Hippocampal formation (tissue), 2 donors: ENCODE results near the gene METTL24.
"Not testable (repeated sequence)": the region's sequence is repeated elsewhere in the genome, so short reads cannot be mapped to it uniquely, and the experiment has no call there.

Source experiments
- DNase-seq, 2 donors: peaks; one replicate each; lab custom pipeline; 2025; lab: John Stamatoyannopoulos, UW

The METTL24 gene

DNA sequence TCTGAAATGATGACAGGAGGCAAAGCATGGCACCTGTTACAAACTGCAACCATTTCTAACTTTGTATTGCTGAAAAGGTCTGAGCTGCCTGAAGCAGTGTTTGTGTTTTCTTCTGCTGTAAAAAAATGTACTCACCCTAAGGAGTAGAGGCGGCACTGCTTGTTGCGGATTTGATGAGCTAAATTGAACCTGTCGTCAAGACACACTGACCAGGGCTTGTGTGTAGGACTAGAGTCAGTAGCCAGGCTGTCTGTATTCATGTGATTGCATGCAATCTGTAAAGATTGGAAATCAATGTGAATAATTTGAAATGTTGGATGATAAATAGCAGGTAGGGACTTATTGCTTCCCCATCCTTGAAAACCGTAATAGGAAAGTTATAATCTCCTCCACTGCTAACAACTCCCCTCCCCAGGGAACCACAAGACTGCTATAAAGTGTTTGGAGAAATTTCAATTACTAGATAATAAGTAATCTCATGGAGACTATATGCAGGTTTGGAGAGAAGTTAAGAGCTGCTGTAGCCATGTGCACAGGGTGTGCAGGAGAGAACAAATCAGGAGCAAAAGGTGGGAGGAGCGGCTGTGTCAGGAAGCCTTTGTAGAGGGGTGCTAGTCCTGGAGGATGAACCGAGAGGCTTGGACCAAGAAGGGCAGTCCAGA, 42.8 kb downstream of the METTL24 start:
- DNase-seq, result no peak

- no peak for DNase-seq
Measured at GRCh38 chr6:110310861-110311446, 47.2 kb downstream of the METTL24 start.

DNA sequence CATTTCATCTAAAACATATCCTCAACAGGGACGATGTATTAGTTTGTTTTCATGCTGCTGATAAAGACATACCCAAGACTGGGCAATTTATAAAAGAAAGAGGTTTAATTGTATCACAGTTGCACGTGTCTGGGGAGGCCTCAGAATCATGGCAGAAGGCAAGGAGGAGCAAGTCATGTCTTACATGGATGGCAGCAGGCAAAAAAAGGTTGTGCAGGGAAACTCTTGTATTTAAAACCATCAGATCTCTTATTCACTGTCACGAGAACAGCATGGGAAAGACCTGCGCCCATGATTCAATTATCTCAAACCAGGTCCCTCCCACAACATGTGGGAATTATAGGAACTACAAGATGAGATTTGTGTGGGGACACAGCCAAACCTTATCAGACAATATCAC, 48.7 kb downstream of the METTL24 start:
- DNase-seq, result not testable (repeated sequence)

DNA sequence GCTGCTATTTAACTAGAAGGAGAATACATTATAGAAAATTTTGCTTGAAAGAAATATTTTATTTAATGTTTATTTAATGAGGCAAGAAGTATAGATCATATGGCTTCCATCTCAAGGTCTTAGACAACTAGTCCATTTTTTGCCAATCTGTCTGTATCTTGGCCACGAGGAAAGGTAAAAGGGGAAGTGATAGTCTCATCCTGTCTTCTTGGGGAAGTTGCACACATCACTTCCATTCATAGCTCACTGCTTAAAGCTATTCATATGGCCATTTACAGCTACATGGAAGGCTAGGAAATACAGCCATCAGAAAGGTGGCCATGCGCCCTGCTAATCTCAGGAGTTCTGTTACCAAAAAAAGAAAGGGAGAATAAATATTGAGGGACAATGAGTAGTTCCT, 50.8 kb downstream of the METTL24 start:
- no peak for DNase-seq

DNA sequence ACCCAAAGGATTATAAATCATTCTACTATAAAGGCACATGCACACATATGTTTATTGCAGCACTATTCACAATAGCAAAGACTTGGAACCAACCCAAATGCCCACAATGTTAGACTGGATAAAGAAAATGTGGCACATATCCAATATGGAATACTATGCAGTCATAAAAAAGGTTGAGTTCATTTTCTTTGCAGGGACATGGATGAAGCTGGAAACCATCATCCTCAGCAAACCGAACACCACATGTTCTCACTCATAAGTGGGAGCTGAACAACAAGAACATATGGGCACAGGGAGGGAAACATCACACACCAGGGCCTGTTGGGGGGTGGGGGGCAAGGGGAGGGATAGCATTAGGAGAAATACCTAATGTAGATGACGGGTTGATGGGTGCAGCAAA, 52.3 kb downstream of the METTL24 start:
- not testable (repeated sequence) for DNase-seq

GRCh38 chr6:110303692-110304091, 54.5 kb downstream of the METTL24 start:
- DNase-seq, result not testable (repeated sequence)

- DNase-seq, result no peak
Measured at GRCh38 chr6:110298916-110299315, 59.2 kb downstream of the METTL24 start.

DNA sequence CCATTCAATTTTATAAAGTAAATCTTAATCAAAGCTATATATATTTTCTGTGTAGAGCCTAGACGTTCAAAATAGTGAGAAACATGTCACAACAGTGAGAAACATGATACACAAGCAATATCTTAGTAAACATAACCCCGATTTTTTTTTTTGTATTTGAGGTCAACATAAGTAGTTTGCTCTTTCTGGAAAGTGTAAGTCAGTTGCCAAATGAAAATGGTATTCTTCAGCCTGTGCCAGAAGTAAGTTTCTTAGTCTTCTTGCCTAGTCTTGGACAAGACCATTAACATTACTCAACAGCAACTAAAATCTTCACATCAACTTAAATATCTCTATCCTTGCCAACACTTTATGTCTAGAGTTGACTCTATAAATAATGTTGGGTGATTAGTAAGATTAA, 59.7 kb downstream of the METTL24 start:
- DNase-seq, result no peak

GRCh38 chr6:110296241-110297025, 61.7 kb downstream of the METTL24 start:
- DNase-seq, result no peak

DNA sequence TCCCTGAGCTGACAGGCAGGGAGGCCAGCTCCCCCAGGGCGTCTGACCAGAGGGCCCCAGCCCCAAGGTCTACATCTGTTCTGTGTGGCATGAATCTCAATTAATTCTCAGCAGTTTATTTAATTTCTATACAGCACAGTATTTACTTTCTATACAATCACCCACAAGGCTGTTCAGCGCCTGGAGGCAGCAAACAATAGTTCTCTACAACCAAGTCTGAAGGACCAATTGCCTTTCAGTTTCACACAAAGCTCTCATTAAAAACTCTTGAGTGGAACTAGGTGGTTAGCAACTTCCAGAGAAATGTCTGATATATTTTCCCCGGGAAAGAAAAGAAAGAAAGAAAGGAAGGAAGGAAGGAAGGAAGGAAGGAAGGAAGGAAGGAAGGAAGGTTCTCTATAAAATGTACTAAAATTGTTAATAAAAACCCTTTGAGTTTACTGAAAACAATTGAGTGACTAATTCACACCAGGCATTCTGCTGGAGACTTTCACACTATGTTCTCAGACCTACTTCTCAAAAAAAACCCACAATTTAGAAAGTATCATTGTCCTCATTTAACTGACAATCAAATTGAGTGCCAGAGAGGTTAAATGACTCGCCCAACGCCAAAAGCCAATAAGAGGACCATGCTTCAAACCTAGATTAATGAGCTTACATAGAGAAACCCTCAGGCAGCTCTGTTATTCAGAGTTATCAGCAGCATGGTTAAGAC, 62.5 kb downstream of the METTL24 start:
- no peak for DNase-seq

DNA sequence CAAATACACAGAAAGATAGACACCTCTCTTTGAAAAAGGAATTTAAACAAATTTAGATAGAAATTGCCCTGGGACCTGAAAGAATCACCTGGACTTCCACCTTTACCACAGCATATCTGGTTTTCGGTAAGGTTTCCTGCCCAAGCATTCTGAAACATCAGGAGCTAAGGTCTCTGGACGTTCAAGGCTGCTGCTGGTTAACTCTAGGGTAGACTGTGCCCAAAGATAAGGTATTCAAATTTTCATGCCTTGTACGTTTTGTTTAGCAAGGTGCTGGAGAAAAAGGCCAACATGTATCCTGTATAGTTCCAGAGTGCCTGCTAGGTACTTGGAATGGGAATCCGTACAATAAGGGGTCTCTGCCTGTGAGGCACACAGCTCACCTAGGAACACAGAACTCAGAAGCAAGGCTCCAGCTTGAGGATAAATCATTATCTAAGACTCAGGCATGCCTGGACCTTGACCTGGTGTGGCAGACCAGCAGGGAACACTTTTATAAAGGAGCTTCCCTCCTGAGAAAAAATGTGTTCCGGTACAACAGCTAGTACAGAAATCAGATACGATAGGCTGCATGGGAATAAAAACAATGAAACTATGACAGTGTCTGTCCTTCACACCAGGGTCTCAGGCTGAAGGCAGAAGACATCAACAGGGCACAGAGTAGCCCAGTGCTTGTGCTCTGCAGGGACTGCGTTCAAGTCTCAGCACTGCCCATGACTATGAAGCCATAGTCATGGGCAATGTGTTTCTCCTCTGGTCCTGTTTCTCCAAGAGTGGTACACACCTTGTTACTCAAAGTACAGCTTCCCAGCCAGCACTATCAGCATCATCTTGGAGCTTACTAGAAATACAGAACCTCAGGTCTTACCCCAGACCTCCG, 70.4 kb downstream of the METTL24 start:
- no peak for DNase-seq

- DNase-seq, result no peak
Measured at GRCh38 chr6:110285306-110286060, 72.7 kb downstream of the METTL24 start.

DNA sequence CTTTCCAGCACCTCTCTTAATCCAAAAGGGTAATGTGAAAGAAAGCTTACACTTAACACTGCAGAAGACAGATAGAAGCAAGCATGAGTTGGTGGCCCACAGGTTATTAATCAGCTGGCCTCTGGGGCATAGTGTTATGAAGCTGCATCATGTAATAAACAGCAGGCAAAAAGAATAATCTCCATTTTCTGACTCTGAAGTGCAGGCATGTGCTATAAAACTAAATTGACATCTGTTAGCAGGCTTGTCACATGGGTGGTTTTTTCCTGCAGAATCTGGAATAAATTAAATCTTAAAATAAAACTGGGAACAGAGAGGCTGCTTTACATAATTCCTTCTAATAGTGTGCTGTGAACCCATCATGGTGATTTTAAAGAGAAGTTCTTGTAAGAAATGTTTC, 73.3 kb downstream of the METTL24 start:
- DNase-seq, result peak in 1 of 2 donors; percentile 37

GRCh38 chr6:110283657-110284056, 74.5 kb downstream of the METTL24 start:
- DNase-seq, result no peak

- DNase-seq, result peak in 1 of 2 donors; percentile 51
Measured at GRCh38 chr6:110282412-110282811, 75.7 kb downstream of the METTL24 start.

GRCh38 chr6:110277100-110277665, 81.0 kb downstream of the METTL24 start:
- no peak for DNase-seq

DNA sequence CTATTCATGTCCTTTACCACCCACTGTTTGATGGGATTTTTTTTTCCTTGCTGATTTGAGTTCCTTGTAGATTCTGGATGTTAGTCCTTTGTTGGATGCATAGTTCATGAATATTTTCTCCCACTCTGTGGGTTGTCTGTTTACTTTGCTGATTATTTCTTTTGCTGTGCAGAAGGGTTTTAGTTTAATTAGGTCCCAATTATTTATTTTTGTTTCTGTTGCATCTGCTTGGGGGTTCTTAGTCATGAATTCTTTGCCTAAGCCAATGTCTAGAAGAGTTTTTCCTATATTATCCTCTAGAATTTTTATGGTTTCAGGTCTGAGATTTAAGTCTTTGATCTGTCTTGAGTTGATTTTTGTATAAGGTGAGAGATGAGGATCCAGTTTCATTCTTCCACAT, 85.4 kb downstream of the METTL24 start:
- DNase-seq, result not testable (repeated sequence)

- DNase-seq, result no peak
Measured at GRCh38 chr6:110271732-110272022, 86.5 kb downstream of the METTL24 start.

GRCh38 chr6:110270165-110270564, 88.0 kb downstream of the METTL24 start:
- no peak for DNase-seq

DNA sequence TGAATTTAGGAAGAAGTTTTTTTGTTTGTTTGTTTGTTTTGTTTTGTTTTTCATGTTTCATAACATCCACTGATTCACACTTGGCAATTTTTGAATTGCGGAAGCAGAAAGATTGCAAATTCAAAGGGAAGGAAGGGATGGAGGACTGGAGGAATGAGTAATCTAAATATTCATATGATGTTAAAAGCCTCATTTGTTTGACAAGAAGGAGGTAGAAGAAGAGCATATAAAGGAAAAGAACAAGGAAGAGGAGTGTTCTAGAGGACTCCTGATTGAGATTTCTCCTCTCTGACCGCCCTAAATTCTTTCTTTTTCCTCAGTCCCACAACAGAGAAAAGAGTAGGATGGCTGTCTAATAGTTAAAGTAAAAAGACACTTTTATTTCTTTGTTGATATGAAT, 88.5 kb downstream of the METTL24 start:
- DNase-seq, result no peak

GRCh38 chr6:110266996-110267395, 91.2 kb downstream of the METTL24 start:
- no peak for DNase-seq
